ENCODE measurements around the gene ANKRD16.
"Not testable (repeated sequence)": the region's sequence is repeated elsewhere in the genome, so short reads cannot be mapped to it uniquely, and the experiment has no call there.

Gene ANKRD16

DNA sequence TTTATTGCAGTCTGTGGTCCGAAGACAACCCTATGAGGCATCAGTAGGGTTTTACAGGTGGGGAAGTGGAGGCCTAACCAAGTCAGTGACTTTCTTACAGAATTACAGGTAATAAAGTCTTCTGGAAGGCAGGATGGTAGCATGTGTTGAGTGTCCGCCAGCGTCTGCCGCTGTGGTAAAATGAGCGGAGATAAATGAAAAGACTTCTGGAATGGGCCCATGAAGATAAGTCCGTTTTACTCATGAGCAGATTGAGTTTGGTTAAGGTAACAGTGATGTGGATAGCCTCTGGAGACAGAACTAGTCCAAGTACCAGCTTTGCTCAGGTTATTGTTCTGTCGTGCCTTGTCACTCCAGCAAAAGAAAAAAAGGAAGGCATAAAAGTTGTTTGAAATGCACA lies 1.3 kb upstream of the ANKRD16 start:
- Histone ChIP-seq H3K36me3 (ENCODE audit: control insufficient read depth, insufficient read depth, low read length) (peaks cover 8% of the 10 kb centered on the region), H3K4me1 (ENCODE audit: control insufficient read depth, insufficient read depth, low read length) (peaks cover 7% of the 10 kb centered on the region), H3K27me3 (ENCODE audit: control insufficient read depth, insufficient read depth, low read length) (no peaks in the 10 kb centered on the region), H3K9ac (ENCODE audit: low read depth, low read length) (no peak overlapping the region), H3K9me3 (ENCODE audit: control insufficient read depth, insufficient read depth, low read length) (no peaks in the 10 kb centered on the region), H3K4me3 (ENCODE audit: low read depth, low read length) (peak overlapping the region; percentile 88)

DNA sequence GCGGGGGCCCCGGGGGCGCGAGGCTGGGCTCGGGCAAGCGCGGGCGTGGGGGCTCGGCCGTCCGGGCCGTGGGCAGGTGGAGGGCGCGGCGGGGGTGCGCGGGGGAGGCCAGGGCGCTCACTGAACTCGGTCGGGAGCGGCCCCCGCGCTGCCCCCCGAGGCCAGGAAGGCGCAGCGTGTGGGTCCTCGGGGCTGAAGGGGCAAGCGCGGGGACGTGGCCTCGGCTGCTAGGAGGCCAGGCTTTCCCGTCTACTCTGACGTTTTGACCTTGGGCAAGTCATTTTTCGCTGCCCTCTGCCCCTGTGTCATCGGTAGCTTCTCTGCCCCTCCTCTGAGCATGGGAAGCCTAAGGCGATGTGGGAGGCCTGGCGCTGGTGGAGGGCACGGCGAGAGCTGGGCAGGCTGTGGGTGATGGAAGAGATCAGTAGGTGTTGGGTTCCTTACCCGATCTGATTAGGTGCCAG lies 791 bp upstream of the ANKRD16 start:
- Histone ChIP-seq H3K9me3 (ENCODE audit: control insufficient read depth, insufficient read depth, low read length) (no peaks in the 10 kb centered on the region), H3K9ac (ENCODE audit: low read depth, low read length) (peak overlapping the region; percentile 70), H3K27me3 (ENCODE audit: control insufficient read depth, insufficient read depth, low read length) (no peaks in the 10 kb centered on the region), H3K36me3 (ENCODE audit: control insufficient read depth, insufficient read depth, low read length) (peaks cover 8% of the 10 kb centered on the region), H3K4me1 (ENCODE audit: control insufficient read depth, insufficient read depth, low read length) (peaks cover 6% of the 10 kb centered on the region), H3K4me3 (ENCODE audit: low read depth, low read length) (peak overlapping the region; percentile 88)

DNA sequence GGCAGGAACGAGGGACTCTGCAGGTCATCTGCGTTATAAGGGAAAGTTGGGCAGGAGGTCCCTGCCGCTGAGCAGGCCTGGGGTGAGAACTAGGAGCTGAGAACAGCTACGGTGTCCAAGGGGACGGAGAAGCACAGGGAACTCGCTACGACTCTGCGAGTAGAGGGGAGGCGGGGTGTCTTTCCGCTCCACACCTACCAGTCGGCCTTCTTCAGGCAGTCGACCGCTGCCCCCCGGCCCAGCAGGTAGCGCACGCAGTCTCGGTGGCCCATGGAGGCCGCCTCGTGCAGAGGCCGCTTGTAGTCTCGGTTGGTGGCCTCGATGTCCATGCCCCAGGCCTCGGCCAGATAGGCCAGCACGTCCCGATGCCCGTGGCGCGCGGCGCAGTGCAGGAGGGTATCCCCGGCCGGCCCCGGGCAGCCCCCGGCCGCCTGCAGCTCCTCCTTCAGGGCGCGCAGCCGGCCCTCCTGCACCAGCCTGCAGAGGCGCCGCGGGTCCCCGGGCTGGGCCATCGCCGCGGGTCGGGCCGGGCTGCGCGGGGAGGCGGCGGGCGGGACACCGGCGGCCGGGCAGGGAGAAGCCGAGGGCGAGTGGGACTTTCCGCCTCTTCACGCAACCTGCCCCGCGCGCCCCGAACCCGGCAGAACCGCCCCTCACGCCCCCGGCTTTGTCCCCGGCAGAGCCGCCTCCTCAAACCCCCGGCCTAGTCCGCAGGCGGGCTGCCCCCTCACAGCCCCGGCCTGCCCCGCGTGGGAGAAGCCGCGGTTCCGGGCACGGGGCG lies 660 bp downstream of the ANKRD16 start:
- H3K9ac ChIP-seq (ENCODE audit: low read depth, low read length), result peak overlapping the region; percentile 80
- peaks cover 8% of the 10 kb centered on the region for H3K36me3 ChIP-seq (ENCODE audit: control insufficient read depth, insufficient read depth, low read length)
- H3K9me3 ChIP-seq (ENCODE audit: control insufficient read depth, insufficient read depth, low read length), result no peaks in the 10 kb centered on the region
- H3K4me3 ChIP-seq (ENCODE audit: low read depth, low read length), result peak overlapping the region; percentile 61
- H3K27me3 ChIP-seq (ENCODE audit: control insufficient read depth, insufficient read depth, low read length), result no peaks in the 10 kb centered on the region
- H3K4me1 ChIP-seq (ENCODE audit: control insufficient read depth, insufficient read depth, low read length), result peaks cover 6% of the 10 kb centered on the region

DNA sequence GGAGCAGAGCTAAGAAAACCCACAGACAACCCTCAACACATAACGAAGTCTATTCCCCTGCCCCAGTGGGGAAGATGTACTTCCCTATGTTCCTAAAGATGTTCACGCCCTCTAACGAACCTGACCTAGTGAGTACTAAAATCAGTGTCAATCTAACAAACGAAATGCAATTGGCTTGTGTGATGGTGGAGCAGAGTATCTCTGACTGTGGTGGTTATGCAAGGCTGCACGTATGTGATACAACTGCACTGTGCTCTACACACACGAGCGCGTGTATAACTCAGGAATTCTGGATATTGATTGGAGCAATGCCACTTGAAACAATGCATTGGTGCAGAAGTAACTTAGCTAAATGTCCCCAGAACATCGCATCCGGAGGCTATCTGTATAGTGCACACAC lies 1.3 kb downstream of the ANKRD16 start:
- Histone ChIP-seq H3K4me1 (ENCODE audit: control insufficient read depth, insufficient read depth, low read length) (peaks cover 6% of the 10 kb centered on the region), H3K9me3 (ENCODE audit: control insufficient read depth, insufficient read depth, low read length) (no peaks in the 10 kb centered on the region), H3K4me3 (ENCODE audit: low read depth, low read length) (peak overlapping the region; percentile 61), H3K36me3 (ENCODE audit: control insufficient read depth, insufficient read depth, low read length) (peaks cover 8% of the 10 kb centered on the region), H3K27me3 (ENCODE audit: control insufficient read depth, insufficient read depth, low read length) (no peaks in the 10 kb centered on the region), H3K9ac (ENCODE audit: low read depth, low read length) (peak overlapping the region; percentile 67)

DNA sequence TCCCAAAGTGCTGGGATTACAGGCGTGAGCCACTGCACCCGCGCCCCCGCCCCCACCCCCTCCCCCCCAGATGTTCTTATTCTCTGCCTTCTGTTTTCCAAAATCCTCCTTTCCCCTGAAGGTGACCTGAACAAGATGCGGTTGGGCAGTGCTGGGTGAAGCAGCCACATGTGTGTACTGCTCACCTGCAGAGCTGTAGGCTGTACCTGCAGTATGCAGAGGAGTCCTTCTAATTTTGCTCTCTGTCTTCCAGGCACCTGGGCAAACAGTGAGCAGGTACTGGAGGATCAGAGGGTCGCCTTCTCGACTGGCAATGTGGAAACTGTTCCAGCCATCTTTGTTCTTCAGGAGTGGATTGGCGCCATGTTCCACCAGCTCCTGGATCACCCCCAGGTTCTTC lies 2.1 kb downstream of the ANKRD16 start:
- H3K4me1 ChIP-seq (ENCODE audit: control insufficient read depth, insufficient read depth, low read length), result peaks cover 6% of the 10 kb centered on the region
- H3K27me3 ChIP-seq (ENCODE audit: control insufficient read depth, insufficient read depth, low read length), result no peaks in the 10 kb centered on the region
- peak overlapping the region; percentile 61 for H3K4me3 ChIP-seq (ENCODE audit: low read depth, low read length)
- H3K9ac ChIP-seq (ENCODE audit: low read depth, low read length), result no peak overlapping the region
- H3K36me3 ChIP-seq (ENCODE audit: control insufficient read depth, insufficient read depth, low read length), result peaks cover 13% of the 10 kb centered on the region
- H3K9me3 ChIP-seq (ENCODE audit: control insufficient read depth, insufficient read depth, low read length), result no peaks in the 10 kb centered on the region

DNA sequence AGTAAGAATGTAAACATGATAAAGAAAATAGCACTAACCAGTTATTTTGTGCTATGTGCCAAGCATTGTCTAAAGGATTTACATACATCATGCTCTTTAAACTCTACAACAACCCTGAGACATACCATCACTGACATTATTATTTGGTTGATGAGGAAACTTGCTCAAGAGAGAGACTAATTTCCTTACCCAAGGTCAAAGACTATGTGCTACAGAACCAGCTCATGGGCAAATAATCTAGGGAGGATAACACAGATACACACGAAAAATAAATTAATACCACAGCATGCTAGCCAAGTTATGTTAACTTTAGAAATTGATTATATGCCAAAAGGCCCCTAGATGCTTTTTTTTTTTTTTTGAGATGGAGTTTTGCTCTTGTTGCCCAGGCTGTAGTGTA lies 2.7 kb downstream of the ANKRD16 start:
- Histone ChIP-seq H3K9me3 (ENCODE audit: control insufficient read depth, insufficient read depth, low read length) (no peaks in the 10 kb centered on the region), H3K4me1 (ENCODE audit: control insufficient read depth, insufficient read depth, low read length) (peaks cover 6% of the 10 kb centered on the region), H3K4me3 (ENCODE audit: low read depth, low read length) (no peak overlapping the region), H3K36me3 (ENCODE audit: control insufficient read depth, insufficient read depth, low read length) (peaks cover 13% of the 10 kb centered on the region), H3K9ac (ENCODE audit: low read depth, low read length) (no peak overlapping the region), H3K27me3 (ENCODE audit: control insufficient read depth, insufficient read depth, low read length) (no peaks in the 10 kb centered on the region)

DNA sequence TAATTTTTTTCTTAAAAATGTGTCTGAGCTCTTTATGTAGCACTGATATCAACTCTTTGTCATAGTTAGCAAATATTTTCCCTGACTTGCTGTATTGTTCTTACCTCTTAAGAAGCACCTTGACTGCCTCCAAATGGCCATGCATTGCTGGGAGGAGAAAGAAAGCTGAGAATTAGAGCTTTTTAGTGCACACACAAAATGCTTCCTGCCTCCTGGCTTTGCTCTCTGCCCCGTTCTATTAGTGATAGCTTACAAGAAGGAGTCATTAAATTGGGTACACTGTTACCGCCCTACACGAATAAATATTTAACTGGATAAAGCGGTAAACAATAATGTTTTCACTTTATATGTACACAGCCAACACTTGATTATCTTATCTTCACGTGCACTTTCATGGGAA lies 4.1 kb downstream of the ANKRD16 start:
- Histone ChIP-seq H3K9ac (ENCODE audit: low read depth, low read length) (no peak overlapping the region), H3K36me3 (ENCODE audit: control insufficient read depth, insufficient read depth, low read length) (peaks cover 13% of the 10 kb centered on the region), H3K4me3 (ENCODE audit: low read depth, low read length) (no peak overlapping the region), H3K4me1 (ENCODE audit: control insufficient read depth, insufficient read depth, low read length) (peaks cover 4% of the 10 kb centered on the region), H3K9me3 (ENCODE audit: control insufficient read depth, insufficient read depth, low read length) (no peaks in the 10 kb centered on the region), H3K27me3 (ENCODE audit: control insufficient read depth, insufficient read depth, low read length) (no peaks in the 10 kb centered on the region)

DNA sequence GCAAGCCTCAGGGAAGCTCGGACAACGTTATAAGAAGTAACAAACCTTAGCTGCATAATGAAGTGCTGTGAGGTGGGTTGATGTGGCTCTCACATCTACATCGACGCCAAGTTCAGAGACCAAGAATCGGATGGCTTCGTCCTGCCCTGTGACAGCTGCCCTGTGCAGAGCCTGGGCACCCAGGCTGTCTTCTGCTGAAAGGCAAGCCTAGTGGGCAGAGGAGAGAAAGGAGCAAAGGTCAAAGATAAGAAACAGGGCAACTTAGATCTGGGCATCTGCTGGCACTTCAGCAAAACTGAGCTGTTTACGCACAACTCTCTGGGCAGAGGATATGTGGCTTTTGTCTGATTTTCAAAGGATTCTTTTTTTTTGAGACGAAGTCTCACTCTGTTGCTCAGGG lies 6.7 kb downstream of the ANKRD16 start:
- no peak overlapping the region for H3K9ac ChIP-seq (ENCODE audit: low read depth, low read length)
- peaks cover 16% of the 10 kb centered on the region for H3K36me3 ChIP-seq (ENCODE audit: control insufficient read depth, insufficient read depth, low read length)
- H3K4me1 ChIP-seq (ENCODE audit: control insufficient read depth, insufficient read depth, low read length), result no peaks in the 10 kb centered on the region
- no peaks in the 10 kb centered on the region for H3K27me3 ChIP-seq (ENCODE audit: control insufficient read depth, insufficient read depth, low read length)
- H3K9me3 ChIP-seq (ENCODE audit: control insufficient read depth, insufficient read depth, low read length), result no peaks in the 10 kb centered on the region
- no peak overlapping the region for H3K4me3 ChIP-seq (ENCODE audit: low read depth, low read length)

DNA sequence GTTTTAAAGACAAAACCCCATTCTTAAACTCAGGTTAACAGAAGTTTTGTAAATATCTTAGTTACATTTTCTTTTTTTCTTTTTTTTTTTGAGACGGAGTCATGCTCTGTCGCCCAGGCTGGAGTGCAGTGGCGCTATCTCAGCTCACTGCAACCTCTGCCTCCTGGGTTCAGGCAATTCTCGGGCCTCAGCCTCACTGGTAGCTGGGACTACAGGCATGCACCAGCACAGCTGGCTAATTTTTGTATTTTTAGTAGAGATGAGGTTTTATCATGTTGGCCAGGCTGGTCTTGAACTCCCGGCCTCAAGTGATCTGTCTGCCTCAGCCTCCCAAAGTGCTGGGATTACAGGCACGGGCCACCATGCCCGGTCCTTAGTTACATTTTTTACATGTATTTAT lies 12.7 kb downstream of the ANKRD16 start:
- not testable (repeated sequence) for H3K9ac ChIP-seq (ENCODE audit: low read depth, low read length); H3K9me3 ChIP-seq (ENCODE audit: control insufficient read depth, insufficient read depth, low read length); H3K4me1 ChIP-seq (ENCODE audit: control insufficient read depth, insufficient read depth, low read length); H3K27me3 ChIP-seq (ENCODE audit: control insufficient read depth, insufficient read depth, low read length); H3K4me3 ChIP-seq (ENCODE audit: low read depth, low read length)
- H3K36me3 ChIP-seq (ENCODE audit: control insufficient read depth, insufficient read depth, low read length), result peaks cover 16% of the 10 kb centered on the region

DNA sequence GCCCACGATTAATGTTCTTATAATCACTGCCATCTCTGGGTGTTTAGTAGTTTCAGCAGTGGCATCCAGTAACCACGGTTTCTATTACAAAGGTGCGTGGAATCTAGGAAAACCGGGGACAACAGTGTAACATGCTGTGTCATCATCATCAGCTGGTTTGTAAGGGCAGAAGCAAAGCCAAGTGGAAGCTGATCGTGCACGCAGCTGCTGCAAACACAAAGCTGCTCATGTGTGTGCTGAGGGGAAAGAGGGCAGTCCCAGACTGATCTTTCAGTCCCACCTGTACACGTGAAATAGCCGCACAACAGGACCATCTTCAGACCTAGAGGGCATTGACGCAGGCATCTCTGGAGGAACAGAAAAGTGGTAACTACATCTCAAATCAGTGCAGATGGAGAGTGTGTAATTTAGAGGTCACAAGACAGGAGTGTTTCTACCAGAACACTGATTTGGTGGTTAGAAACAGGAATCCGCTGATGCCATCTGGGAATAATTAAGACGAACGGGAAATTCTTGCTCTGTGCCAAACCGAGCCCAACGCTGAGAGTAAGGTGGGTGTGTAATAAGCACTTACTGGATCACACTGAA lies 13.4 kb downstream of the ANKRD16 start:
- no peaks in the 10 kb centered on the region for H3K27me3 ChIP-seq (ENCODE audit: control insufficient read depth, insufficient read depth, low read length)
- no peaks in the 10 kb centered on the region for H3K4me1 ChIP-seq (ENCODE audit: control insufficient read depth, insufficient read depth, low read length)
- no peak overlapping the region for H3K4me3 ChIP-seq (ENCODE audit: low read depth, low read length)
- no peak overlapping the region for H3K9ac ChIP-seq (ENCODE audit: low read depth, low read length)
- H3K36me3 ChIP-seq (ENCODE audit: control insufficient read depth, insufficient read depth, low read length), result peaks cover 16% of the 10 kb centered on the region
- H3K9me3 ChIP-seq (ENCODE audit: control insufficient read depth, insufficient read depth, low read length), result no peaks in the 10 kb centered on the region

DNA sequence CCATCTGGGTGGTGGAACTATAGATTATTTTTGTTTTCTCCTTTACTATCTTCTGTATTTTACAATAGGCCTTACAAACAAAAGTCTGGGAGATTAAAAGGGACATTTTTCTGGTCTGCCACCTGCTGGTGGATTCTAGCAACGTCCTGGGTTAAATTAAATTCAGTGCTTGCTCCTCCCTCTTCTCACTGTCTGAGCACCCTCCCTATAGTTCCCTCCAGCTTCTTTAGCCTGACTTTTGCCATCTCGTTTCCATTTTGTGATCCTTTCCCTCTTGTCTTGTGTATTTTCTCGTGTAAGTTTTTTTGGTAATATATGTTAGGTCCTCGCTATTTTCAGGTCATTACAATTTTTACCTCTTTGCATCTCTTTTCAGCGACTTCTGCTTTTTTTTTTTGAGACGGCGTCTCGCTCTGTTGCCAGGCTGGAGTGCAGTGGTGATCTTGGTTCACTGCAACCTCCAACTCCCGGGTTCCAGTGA lies 16.1 kb downstream of the ANKRD16 start:
- Histone ChIP-seq H3K9ac (ENCODE audit: low read depth, low read length) (no peak overlapping the region), H3K36me3 (ENCODE audit: control insufficient read depth, insufficient read depth, low read length) (peaks cover 14% of the 10 kb centered on the region), H3K4me1 (ENCODE audit: control insufficient read depth, insufficient read depth, low read length) (no peaks in the 10 kb centered on the region), H3K4me3 (ENCODE audit: low read depth, low read length) (no peak overlapping the region), H3K27me3 (ENCODE audit: control insufficient read depth, insufficient read depth, low read length) (no peaks in the 10 kb centered on the region), H3K9me3 (ENCODE audit: control insufficient read depth, insufficient read depth, low read length) (no peaks in the 10 kb centered on the region)

DNA sequence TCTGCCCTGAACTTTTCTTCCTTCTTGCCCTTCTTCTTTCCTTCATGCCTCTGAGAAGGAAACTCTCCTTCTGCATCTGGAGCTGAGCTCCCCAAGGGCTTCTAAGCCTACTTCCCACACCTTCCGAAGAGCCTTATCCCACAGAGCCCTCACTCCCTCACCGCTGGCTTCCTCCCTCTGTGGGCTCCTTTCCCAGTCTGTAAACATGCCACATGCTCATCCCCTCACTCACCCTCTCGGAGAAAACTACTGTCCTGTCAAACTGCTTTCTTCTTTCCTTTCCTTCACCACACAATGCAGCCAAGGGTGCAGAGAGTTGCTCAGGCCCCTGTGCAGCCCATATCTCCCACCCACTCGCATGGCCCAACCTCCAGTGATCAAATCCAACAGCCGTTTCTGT lies 18.1 kb downstream of the ANKRD16 start:
- peaks cover 7% of the 10 kb centered on the region for H3K36me3 ChIP-seq (ENCODE audit: control insufficient read depth, insufficient read depth, low read length)
- no peak overlapping the region for H3K9ac ChIP-seq (ENCODE audit: low read depth, low read length)
- no peaks in the 10 kb centered on the region for H3K4me1 ChIP-seq (ENCODE audit: control insufficient read depth, insufficient read depth, low read length)
- H3K9me3 ChIP-seq (ENCODE audit: control insufficient read depth, insufficient read depth, low read length), result no peaks in the 10 kb centered on the region
- H3K27me3 ChIP-seq (ENCODE audit: control insufficient read depth, insufficient read depth, low read length), result no peaks in the 10 kb centered on the region
- no peak overlapping the region for H3K4me3 ChIP-seq (ENCODE audit: low read depth, low read length)

Data from iPS-15b (cell line).